NCI-H187 (cell line): ENCODE data around the gene EML4.

Source experiments
- DNase-seq, 2 experiments: peaks; one replicate each; lab custom pipeline; 2025; lab: John Stamatoyannopoulos, UW

The EML4 gene

GRCh38 chr2:42304059-42304713 lies 135.0 kb downstream of the EML4 start:
- DNase-seq, result no peak

DNA sequence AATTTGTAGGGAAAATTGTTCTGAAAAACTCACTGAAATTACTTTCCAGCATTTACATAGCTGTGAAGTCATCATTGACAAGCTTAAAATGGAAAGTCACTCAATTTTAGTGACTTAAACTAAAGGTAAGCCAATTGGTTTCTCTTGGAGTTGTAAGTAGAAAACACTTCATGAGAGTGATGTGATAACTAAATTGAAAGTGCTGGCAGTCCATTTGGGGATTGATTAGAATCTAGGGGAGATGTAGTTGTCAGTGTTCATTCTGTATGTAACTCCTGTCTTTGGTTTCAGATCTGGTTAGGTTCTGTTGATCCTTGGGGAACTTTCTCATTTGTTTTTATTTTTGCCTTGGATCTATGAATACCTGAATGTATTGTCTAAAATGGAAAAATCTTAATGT lies 138.0 kb downstream of the EML4 start:
- no peak for DNase-seq

GRCh38 chr2:42309366-42309765 lies 140.2 kb downstream of the EML4 start:
- DNase-seq, result no peak

GRCh38 chr2:42310007-42310515 lies 140.9 kb downstream of the EML4 start:
- DNase-seq, result no peak

GRCh38 chr2:42312106-42312505 lies 143.0 kb downstream of the EML4 start:
- DNase-seq, result no peak

GRCh38 chr2:42314892-42315468 lies 145.8 kb downstream of the EML4 start:
- no peak for DNase-seq

GRCh38 chr2:42315844-42316470 lies 146.8 kb downstream of the EML4 start:
- DNase-seq, result no peak

GRCh38 chr2:42316910-42317309 lies 147.8 kb downstream of the EML4 start:
- no peak for DNase-seq

DNA sequence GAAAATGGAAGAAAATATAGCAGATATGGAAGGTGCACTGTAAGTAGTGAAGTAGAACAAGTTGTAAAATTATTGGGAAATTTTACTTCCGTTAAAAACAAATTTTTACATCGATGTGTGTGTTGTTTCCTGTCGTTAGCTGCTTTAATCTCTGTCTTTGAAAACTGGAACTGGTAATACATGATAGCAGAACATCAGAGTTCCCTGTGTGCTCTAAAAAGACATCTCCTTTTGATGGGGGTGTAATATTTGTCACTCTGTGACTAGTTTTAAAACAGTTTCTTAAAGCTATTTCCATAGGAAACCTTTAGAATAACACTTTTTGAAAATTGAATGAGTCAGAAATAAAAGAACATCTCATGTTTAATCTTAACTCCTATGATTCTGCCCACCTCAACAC lies 148.3 kb downstream of the EML4 start:
- no peak for DNase-seq

- no peak for DNase-seq
Measured at GRCh38 chr2:42317945-42318344, 148.8 kb downstream of the EML4 start.

- no peak for DNase-seq
Measured at GRCh38 chr2:42319265-42319664, 150.1 kb downstream of the EML4 start.

DNA sequence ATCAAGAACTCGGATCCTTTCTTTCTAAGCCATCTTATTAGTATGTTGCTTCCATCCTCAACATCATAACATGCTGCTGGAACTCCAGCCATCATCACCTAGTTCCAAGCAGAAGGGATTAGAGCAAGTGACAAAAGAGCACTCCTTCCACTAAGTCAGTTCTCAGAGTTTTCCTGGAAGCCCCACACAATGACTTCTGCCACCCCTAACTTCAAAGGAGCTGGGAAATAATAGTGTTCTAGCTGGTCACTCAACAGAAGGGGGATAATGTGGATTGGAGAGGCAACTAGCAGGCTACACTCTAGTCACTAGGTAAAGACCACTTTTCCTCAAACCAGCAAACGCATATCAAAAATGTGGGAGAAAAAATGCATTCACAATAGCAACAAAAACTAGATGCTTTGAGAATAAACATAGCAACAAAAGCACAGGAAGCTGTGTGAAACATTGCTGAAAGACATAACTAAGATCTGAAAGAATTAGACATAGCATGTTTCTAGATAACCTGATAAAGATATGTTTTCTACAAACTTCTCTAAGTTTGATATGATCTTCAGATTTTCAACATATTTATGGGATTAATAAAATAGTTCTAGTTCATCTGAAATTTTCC lies 152.4 kb downstream of the EML4 start:
- no peak for DNase-seq

DNA sequence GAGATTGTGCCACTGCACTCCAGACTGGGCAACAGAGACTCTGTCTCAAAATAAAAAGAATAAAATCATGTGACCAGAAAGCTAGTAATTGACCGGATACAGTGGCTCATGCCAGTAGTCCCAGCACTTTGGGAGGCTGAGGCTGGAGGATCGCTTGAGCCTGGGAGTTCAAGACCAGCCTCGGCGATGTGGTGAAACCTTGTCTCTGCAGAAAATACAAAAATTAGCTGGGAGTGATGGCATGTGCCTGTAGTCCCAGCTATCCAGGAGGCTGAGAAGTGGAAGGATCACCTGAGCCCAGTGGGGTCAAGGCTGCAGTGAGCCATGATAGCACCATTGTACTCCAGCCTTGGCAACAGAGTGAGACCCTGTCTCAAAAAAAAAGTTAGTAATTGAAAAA lies 155.1 kb downstream of the EML4 start:
- DNase-seq, result no peak

DNA sequence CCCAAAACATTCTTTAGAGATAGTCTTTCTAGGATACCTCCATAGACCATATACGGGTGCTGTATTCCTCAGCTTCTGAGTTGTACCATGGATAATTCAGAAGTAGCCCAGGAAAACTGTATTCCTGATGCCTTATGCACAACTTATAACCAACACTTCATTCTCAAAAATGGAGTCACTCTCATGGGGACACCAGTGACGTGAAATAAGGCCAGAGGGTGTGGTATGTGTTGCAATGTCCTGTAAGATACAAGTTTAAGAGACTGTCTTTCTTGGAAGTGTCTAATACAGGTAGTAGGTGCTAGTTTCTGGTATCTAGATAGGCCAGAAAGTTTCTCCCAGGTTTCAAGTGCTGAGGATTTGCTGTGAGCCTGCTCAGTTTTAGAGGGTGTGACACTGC lies 155.8 kb downstream of the EML4 start:
- DNase-seq, result no peak

- no peak for DNase-seq
Measured at GRCh38 chr2:42325609-42326008, 156.5 kb downstream of the EML4 start.

DNA sequence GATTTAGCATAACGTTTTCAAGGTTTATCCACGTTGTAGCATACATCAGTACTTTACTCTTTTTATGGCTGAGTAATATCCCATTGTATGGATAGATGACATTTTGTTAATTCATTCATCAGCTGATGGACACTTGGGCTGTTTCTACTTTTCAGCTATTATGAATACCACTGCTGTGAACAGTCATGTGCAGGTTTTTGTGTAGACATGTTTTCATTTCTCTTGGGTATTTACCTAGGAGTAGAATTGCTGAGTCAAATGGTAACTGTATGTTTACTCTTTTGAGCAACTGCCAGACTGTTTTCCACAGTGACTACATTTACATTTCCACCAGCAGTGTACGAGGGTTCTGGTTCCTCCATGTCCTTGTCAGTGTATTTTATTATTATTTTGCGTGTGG lies 158.0 kb downstream of the EML4 start:
- DNase-seq, result no peak

- DNase-seq, result no peak
Measured at GRCh38 chr2:42328148-42328833, 159.1 kb downstream of the EML4 start.

GRCh38 chr2:42328923-42329322 lies 159.8 kb downstream of the EML4 start:
- DNase-seq, result no peak

DNA sequence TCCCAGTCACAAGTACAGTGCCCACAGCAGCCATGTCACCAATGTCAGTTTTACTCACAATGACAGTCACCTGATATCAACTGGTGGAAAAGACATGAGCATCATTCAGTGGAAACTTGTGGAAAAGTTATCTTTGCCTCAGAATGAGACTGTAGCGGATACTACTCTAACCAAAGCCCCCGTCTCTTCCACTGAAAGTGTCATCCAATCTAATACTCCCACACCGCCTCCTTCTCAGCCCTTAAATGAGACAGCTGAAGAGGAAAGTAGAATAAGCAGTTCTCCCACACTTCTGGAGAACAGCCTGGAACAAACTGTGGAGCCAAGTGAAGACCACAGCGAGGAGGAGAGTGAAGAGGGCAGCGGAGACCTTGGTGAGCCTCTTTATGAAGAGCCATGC lies 160.6 kb downstream of the EML4 start:
- DNase-seq, result no peak

DNA sequence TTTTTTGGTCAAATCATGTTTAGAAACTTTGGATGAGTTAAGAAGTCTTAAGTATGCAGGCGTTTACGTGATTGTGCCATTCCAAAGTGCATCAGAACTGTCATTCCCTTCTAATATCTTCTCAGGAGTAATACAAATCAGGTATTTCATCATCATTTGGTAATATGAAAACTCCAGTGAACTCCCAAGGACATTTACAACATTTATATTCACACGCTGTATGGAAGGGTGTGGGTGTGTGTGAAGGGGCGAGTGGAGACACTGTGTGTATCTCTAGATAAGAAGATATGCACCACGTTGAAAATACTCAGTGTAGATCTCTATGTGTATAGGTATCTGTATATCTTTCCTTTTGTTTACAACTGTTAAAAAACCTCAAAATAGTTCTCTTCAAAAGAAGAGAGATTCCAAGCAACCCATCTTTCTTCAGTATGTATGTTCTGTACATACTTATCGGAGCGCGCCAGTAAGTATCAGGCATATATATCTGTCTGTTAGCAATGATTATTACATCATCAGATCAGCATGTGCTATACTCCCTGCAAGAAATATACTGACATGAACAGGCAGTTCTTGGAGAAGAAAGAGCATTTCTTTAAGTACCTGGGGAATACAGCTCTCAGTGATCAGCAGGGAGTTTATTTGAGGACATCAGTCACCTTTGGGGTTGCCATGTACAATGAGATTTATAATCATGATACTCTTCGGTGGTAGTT lies 162.6 kb downstream of the EML4 start:
- DNase-seq, result no peak

GRCh38 chr2:42332575-42332974 lies 163.4 kb downstream of the EML4 start:
- DNase-seq, result no peak

- no peak for DNase-seq
Measured at GRCh38 chr2:42333579-42333978, 164.4 kb downstream of the EML4 start.
